ENCODE data around the gene RNASE9.
"Not testable (repeated sequence)": the region's sequence is repeated elsewhere in the genome, so short reads cannot be mapped to it uniquely, and the experiment has no call there.

Gene RNASE9

DNA sequence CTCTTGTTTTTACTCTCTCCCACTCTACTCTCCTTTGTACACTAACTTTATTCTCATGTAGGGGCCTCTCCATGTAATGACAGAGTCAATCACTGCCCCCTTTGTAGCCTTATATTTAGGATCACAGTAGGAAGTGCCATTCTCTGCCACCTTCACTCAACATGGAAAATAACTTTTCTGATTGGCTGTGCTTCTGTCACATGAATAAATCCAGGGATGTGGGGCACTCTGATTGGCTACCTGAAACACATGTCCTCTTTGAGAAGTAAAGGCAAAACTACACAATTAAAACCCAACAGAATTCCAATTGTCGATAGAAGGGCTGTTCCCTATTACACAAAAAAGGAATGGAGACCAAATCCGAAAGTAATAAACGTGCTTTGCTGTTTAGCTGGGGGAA, at the start of gene RNASE9:
TSS of gene RNASE9 (minus strand) at position 87 of the 400 bp plus-strand sequence.
- DNase-seq (ENCODE audit: low spot score), result no peak

DNA sequence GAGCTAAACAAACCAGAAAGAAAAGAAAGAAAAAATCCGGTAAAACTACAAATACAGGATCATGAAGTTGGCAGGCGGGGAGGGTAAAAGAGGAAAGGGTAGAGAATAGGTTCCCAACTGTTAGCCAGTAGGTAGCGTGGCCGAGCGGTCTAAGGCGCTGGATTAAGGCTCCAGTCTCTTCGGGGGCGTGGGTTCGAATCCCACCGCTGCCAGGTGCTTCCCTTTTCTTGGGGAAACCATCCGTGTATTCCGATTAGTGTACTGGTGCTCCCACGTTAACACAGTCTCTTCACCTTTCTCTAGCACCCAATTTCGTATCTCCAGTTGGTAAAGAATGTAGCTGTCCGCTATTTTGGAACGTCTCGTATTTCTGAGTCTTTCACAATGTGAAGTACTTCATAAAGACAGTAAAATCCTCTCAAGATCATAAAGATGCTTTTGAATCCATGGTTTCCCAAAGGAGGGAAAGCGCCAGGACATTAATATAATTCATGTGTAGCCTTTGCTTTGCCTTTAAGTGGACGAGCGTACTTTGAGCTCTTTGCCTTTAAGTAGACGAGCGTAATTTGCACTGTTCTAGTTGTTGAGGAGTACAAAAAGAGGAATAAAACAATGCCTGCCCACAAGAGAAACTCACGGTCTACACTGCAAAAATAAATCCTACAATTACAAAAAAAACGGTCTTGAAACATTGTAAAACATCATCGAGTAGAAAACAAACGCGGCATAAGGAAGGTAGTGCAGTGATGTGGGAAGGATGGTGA, 49.3 kb upstream of the RNASE9 start:
- peak; percentile 73 for DNase-seq (ENCODE audit: low spot score)

DNA sequence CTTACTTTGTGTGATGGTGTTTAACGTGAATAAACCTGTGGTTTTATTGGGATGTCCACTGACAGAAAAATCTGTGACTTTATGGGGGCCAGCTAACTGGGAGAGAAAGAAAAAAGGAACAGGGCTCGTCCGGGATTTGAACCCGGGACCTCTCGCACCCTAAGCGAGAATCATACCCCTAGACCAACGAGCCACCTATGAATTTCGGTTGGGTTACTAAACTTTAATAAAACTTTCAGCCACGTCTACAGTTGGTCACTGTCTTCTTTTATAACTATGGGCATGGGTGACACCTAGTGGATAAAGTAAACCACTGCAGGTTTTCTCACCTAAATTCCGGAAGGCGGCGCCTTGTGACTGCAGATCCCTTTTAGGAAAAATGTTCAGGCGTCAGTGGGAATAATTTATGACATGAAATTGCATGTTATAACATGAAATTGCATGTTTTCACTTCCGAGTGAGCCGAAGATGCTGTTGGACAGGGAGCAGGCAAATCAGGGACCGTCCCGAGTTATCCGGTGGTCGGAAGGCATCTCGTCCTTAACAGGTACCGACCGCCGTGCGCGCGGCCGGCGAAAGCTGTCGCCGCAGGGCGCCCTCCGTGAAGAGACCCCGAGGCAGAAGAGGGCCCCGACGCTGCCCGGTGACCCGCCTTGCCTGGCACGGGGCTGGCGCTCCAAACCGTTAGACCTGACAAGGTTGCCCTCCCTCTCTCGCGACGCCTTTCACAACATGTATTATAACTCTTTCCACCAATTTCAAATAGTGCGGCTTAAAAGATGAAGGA, 48.6 kb upstream of the RNASE9 start:
- DNase-seq (ENCODE audit: low spot score), result peak; percentile 86

DNA sequence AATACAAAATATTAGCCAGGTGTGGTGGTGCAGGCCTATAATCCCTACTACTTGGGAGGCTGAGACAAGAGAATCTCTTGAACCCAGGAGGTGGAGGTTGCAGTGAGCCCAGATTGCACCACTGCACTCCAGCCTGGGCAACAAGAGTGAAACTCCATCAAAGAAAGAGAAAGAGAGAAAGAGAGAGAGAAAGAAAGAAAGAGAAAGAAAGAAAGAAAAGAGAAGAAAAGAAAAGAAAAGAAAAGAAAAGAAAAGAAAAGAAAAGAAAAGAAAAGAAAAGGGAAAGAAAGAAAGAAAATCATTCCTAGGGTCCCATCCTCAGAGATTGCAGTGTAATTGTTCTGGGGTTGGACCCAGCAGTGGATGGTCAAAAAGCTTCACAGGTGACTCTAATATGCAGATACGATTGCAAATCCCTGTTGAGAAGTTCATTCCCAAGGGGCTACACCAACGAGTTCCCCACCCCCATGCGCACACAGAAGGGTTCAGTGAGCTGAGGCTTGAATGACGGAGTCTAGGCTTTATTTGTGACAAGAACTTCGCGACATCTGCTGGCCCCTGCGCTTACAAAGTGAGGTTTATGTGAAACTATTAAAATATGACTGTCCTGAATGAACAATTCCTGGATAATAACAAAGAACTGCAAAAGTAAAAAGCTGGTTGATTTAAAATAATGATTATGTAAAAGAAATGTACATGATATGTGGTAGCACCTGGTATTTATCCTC, 47.7 kb upstream of the RNASE9 start:
- no peak for DNase-seq (ENCODE audit: low spot score)

DNA sequence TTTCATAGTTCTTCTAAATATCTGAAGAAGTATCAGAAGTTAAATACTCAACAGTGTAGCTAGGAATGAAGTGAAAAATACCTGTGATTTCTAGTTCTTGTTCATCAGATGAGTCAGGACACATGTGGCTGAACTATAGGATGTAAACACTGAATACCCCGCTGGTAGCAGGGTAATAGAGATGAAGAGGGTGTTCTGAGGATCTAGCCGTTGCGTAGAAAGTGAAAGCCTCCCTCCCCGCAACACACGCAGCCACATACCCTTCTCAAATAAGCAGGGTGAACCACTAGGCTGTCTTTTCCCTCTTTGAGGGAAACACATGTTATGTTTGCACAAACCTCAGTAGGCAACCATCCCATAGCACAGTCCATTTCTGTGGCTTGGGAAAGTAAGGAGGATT, 46.8 kb upstream of the RNASE9 start:
- no peak for DNase-seq (ENCODE audit: low spot score)

DNA sequence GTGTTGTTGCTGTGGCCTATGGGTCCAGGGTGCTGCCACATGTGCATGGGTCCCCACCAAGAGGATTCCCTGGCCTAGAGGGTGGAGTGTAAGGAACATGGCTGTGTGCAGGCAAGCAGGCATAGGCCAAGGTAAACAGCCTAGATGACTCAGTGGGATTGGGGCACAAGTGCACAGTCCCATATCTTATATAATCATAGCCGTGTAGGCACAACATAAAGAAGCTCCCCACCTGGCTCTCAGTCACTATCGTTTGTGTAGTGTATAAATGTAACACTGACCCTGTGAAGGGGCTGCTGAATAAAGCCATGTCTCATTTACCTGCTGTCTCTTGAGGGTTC, 46.0 kb upstream of the RNASE9 start:
- no peak for DNase-seq (ENCODE audit: low spot score)

DNA sequence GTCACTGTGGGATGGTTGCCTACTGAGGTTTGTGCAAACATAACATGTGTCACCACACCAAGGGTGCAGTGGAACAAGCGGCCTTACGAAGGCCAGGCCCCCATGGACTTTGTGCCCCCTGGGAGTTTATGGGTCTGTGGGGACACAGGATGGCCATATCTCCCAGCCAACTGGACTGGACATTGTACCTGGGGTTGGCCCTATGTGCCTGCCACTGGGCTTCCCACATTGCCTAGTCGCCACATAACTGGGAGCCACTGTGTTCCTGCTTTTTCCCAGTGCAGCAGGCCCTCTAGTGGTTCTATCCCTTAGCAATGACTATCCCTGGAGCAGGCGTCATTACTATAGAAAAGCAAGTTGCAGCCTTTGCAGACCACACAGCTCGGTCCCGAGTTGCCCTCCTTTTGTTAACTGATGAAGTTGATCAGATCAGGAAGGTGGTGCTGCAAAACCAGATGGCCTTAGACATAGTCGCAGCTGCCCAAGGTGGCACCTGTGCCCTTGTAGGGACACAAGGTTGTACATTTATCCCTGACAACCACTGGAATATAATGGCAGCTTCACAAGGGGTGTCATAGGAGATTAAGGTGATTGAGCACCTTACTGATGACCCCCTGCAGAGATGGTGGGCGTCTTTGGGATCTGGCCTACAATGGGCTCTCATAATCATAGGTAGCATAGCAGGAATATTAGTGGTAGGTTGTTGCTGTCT, 45.5 kb upstream of the RNASE9 start:
- DNase-seq (ENCODE audit: low spot score), result no peak

DNA sequence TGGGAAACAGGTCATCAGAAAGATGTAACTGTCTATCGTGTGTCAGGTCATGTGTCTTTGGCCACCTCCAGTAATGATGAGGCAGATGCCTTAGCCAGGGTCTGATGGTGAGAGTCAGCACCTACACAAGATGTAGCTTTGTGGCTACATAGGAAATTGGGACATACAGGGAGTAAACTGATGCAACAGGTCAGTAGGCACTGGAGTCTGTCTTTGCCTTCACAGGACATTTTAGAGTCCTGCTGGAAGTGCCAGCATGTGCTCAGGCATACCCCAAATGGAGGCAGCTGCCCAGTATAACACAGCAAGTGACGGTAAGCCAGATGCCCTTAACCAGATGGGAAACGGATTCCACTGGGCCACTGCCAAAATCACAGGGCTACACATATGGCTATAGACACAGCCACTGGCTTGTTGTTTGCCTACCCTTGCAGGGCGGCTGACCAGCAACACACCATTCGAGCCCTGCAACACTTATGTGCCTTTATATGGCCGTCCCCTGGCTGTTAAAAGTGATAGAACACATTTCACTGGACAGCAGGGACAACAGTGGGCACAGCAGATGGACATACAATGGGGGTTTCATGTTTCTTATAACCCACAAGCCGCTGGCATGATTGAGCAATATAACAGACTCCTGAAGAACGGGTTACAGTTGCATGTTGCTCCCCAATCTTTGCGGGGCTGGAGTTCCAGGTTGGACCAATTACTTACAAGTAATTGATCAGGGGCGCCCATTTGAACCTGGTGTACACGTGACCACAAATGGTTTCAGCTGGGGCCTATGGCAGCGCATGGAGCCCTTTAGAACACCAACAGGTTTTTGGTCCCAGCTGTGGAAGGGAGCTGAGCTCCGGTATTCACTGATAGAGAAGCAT, 43.2 kb upstream of the RNASE9 start:
- no peak for DNase-seq (ENCODE audit: low spot score)

DNA sequence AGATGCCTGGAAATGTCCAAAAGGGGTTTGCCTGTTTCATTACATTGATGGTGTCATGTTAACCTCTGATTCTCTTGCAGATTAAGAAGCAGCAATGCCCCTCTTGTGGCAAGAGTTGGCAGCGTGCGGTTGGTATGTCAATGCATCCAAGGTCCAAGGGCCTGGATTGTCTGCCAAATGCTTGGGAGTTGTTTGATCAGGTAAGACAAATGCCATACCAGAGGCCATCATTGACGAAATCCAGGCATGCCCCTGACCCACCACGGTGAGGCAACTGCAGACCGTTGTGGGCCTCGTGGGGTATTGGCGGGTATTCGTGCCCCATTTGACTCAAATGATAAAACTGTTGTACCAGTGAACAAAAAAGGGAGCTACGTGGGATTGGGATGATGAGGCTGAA, 41.7 kb upstream of the RNASE9 start:
- DNase-seq (ENCODE audit: low spot score), result no peak

DNA sequence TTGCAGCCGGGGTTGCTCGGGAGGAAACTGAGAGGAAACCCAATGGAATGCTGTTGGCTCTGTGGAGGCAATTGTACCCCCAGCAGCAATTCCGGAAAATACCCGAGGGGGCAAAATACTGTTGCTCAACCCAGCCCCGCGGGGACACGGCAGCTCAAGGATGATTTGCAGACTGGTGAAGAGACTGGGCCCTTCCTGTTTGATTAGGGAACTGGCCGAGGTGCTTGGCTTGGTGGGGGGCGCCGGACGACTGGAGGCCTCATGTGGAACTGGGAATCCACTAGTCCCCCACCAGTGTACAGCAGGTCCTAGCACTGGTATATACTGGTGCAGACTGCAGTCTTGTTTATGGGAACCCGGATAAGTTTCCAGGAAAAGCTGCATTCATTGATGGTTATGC, 40.7 kb upstream of the RNASE9 start:
- DNase-seq (ENCODE audit: low spot score), result no peak

DNA sequence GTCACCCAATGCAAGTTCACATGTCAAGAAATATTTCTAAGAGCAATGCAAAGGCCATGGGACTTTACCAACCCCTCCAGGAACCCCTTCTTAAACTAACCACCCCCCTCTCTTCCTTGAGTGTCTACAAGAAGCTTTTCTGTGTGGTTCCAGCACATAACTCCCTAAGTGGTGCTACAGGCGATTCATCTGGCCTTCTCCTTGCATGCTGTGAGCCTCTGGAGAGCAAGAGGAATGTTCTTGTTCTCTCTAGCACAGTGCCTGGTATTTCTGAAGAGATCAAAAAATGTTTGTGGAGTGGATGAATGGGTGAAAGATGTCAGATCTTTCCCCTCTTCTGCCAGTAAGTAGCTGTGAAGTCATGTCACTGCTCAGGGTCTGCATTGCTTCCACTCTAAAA, 36.3 kb upstream of the RNASE9 start:
- no peak for DNase-seq (ENCODE audit: low spot score)

DNA sequence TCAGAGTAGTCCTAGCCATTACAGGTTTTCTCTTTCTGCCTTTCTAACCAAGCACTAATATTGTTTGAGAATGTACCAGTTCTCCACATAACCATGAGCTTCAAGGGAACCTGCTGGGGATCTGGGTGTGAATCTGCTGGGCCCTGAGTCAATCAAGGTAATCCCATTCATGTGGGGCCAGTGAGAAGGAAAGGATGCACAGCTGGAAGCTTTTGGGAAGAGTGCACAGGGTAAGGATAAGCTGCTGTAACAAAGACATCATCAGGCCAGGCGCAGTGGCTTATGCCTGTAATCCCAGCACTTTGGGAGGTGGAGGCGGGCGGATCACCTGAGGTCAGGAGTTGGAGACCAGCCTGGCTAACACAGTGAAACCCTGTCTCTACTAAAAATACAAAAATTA, 34.9 kb upstream of the RNASE9 start:
- DNase-seq (ENCODE audit: low spot score), result not testable (repeated sequence)

DNA sequence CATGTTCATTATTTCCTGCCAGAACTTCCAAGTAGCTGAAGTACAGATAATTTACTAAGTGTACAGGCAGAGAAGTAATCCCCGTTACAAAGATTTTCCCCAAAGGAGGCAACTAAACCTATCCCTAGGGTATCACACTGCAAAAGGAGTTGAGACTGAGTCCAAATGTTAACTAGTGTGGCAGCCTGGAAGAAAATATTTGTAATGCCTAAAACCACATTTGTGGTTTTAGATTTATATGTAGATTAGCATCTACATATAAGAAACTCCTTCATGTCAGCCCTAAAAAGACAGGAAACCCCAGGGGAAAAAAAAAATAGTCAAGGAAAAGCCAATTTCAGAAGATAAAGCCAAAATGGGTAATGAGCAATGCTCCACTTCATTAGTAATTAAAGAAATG, 31.7 kb upstream of the RNASE9 start:
- DNase-seq (ENCODE audit: low spot score), result no peak

DNA sequence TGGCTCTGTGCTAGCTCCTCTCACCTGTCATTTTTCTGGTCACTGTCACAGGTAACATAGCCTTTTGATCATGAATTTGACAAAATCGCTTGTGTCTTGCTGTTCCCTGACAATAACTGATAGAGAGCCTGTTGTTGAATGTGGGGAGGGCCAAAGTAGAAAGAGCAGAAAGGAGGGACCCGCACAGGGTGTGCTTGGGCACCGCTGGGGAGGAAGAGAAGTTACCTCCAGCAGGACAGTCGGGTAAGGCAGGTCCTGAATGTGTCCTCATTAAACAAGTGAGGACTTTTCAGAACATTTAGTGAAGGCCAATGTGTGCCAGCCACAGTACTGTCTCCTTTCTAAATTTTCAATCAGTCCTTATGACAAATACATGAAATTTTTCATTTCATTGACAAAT, 30.4 kb upstream of the RNASE9 start, which contains the start of gene RNASE12:
TSS of gene RNASE12 (minus strand) at position 142 of the 400 bp plus-strand sequence. CDS start 653 bp downstream, outside the sequence.
- no peak for DNase-seq (ENCODE audit: low spot score)

DNA sequence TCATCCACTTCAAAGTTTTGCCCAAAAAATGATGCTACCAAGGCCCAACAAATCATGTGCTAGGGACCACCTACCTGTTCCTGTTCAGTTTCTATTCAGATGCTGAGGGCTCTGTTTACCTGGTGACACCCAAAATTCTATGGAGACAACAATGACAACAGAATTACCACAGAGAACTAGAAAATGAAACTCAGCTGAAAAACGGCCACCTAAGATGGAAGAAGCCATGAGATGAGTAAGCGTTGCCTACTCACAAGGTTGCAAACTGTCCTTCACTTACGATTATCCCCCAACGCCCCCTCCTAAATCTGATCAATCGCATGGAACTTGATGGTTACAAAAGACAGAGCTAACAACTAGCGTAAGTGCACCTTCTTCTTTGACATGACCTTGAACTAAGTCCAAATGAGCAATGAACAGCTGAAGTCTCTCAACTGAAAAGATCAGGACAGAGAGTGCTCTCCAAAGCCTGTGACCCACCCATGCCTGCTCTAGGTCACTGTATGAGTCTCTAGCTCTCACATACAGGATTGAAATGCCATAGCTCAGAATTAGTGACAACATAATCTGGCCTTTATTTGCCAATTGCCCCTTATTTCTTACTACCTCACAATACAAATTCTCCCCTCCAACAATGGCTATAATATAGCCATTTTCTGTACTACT, 26.8 kb upstream of the RNASE9 start, which contains the start of gene RNASE11:
TSS of gene RNASE11 (minus strand) at position 513 of the 666 bp plus-strand sequence.
- no peak for DNase-seq (ENCODE audit: low spot score)

DNA sequence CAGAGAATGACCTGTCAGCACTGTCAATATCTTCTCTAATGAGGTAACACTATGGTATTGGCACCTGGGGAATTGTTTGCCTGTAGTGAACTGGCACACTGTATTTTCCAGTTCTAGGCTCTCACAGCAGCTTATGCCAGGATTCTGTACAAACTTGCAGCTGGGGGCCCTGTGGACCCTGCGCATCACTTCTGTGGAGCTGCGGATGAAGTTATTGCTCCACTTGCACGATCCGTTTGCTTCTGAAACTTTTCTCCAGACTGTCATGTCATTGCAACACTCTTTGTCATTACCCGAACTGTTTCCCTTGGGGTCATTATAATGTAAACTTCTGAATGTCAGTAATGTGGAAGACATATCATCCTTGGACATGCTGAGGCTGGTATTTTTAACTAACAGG, 23.1 kb upstream of the RNASE9 start:
- no peak for DNase-seq (ENCODE audit: low spot score)

DNA sequence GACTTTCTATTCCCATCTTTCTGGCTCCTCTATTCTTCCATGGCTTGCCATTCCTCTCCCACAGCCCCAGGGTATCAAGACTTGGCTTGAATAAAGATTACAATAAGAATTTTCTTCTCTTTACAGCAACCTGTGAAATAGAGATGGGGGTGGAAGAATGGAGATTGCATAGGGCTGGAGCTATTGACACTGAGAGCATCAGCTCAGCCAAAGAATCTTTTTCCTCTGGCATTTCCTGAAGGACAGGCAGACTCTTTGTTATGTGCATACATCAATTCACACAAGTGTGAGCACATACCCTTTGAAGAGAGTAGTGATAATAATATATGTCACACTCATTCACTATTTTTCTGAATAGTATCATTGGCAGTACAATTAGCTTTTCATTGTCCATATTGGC, 22.3 kb upstream of the RNASE9 start:
- DNase-seq (ENCODE audit: low spot score), result no peak

DNA sequence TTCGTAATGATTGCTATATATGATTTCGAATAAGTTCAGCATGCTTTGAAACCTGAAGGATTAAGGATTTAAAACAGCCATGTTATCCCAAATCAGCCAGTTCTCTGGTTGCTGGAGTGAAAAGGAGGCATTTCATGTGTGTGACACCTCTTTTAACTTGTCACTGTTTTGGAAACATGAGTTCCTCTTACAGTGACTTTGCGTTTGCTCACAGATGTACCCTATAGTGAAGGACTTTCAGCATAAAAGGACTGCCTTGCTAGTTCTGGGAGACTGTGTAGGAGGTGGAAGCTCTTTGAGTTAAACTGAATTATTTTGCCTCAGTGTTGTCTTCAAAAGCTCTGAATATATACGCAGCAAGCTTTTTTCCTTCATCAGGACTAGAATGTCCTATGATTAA, 19.4 kb upstream of the RNASE9 start:
- no peak for DNase-seq (ENCODE audit: low spot score)

DNA sequence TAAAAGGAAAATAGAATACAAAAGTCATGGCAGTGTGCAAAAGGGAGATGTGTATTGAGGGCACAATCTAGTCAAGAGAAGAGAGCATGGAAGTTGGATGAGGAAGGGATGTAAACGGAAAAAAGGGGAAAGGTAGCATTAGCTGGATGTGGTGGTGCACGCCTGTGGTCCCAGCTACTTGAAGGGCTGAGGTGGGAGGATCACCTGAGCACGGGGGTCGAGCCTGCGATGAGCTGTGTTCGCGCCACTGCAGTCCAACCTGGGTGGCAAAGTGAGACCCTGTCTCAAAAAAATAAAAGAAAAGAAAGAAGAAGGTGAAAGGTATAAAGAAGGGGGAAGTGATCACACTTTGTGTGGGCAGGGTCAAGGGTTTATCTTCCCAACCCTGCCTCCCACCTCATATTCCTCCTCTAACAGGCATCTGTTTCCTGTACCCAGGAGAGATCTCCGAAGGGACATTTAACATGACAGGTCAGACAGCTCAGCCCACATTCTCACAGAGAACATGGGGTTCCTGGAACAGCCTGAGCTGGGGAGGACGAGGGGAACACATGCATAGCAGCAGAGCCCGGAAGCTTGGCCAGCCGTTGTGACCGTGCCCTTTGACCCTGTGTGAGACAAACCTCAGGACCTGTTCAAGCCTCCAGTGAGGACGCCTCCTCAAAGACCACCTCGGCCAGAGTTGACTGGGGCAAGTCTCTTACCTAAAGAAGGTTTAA, 18.1 kb upstream of the RNASE9 start:
- DNase-seq (ENCODE audit: low spot score), result no peak

DNA sequence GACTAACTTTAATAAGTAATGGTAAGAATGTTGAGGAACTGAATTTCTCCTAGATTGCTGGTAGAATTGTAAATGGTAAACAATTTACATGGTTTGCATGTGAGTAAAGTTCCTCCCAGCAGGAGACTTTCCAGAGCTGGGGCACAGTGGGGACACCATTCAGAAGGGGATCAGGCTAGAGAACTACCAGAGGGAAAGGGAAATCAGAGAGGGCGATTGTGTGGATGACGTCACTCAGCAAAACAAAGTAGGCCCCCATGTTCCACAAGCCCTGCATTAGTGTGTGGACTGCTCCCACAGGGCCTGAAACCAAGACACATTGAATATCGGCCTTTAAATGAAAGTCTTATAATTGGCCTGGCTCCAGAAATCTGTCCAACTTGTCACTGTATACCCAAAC, 17.5 kb upstream of the RNASE9 start:
- DNase-seq (ENCODE audit: low spot score), result no peak

Measured in globus pallidus (tissue), 1 donor.